Astrocyte (in vitro differentiated cells and primary cell): ENCODE data around the gene JAKMIP1. TPM values are rescaled to one million over a fixed set of nuclear protein-coding genes. Genes with fewer than 3 reads are reported as not detected.

Experiments used
- DNase-seq: peaks from one replicate; pipeline ENCODE4 v3.0.0-alpha.2; 2010; ENCODE audit warnings: low read depth
- FAIRE-seq: peaks from 2 replicates; lab custom pipeline; 2011; peaks lifted over from hg19 to GRCh38; lab: Jason Lieb, UNC
- H2AFZ ChIP-seq: 2 replicates; pipeline ENCODE4 v1.6.0; 2012; ENCODE audit warnings: low read depth, low read length, inconsistent platforms
- H3K27ac ChIP-seq: 2 replicates; pipeline ENCODE4 v1.5.1; 2011; ENCODE audit warnings: low read depth, low read length, inconsistent platforms
- H3K27me3 ChIP-seq: 2 replicates; pipeline ENCODE4 v1.6.0; 2011; ENCODE audit warnings: low read length, inconsistent platforms; ENCODE audit not compliant: insufficient read depth
- H3K36me3 ChIP-seq: 2 replicates; pipeline ENCODE4 v1.5.1; 2011; ENCODE audit warnings: low read length, inconsistent platforms; ENCODE audit not compliant: insufficient read depth
- H3K4me1 ChIP-seq: 2 replicates; pipeline ENCODE4 v1.5.1; 2011; ENCODE audit warnings: low read length, inconsistent platforms; ENCODE audit not compliant: insufficient read depth
- H3K4me2 ChIP-seq: 2 replicates; pipeline ENCODE4 v1.6.0; 2012; ENCODE audit warnings: low read length, inconsistent platforms
- H3K4me3 ChIP-seq: 2 replicates; pipeline ENCODE4 v1.5.1; 2011; ENCODE audit warnings: low read depth, mild to moderate bottlenecking, low read length, inconsistent platforms; ENCODE audit not compliant: insufficient read depth
- H3K79me2 ChIP-seq: 2 replicates; pipeline ENCODE4 v1.6.0; 2012; ENCODE audit warnings: mild to moderate bottlenecking, low read length, inconsistent platforms; ENCODE audit not compliant: insufficient read depth
- H3K9ac ChIP-seq: 2 replicates; pipeline ENCODE4 v1.6.0; 2012; ENCODE audit warnings: mild to moderate bottlenecking, low read length, inconsistent platforms
- H3K9me3 ChIP-seq: 2 replicates; pipeline ENCODE4 v1.5.1; 2012; ENCODE audit warnings: low read depth, mild to moderate bottlenecking, low read length, inconsistent platforms; ENCODE audit not compliant: insufficient read depth
- H4K20me1 ChIP-seq: 2 replicates; pipeline ENCODE4 v1.6.0; 2012; ENCODE audit warnings: low read length, inconsistent platforms; ENCODE audit not compliant: insufficient read depth
- H3K27ac Mint-ChIP-seq: one replicate; pipeline ENCODE4 v1.8.0; 2021; ENCODE audit warnings: mild to moderate bottlenecking, mixed read lengths; ENCODE audit not compliant: unreplicated experiment
- H3K27me3 Mint-ChIP-seq: one replicate; pipeline ENCODE4 v1.8.0; 2021; ENCODE audit warnings: low read depth, mixed read lengths; ENCODE audit not compliant: unreplicated experiment
- H3K36me3 Mint-ChIP-seq: one replicate; pipeline ENCODE4 v1.8.0; 2021; ENCODE audit warnings: low read depth, mixed read lengths; ENCODE audit not compliant: unreplicated experiment
- H3K4me1 Mint-ChIP-seq: one replicate; pipeline ENCODE4 v1.8.0; 2021; ENCODE audit warnings: low read depth, mixed read lengths; ENCODE audit not compliant: unreplicated experiment
- H3K4me3 Mint-ChIP-seq: one replicate; pipeline ENCODE4 v1.8.0; 2021; ENCODE audit warnings: mild to moderate bottlenecking, moderate library complexity, mixed read lengths; ENCODE audit not compliant: unreplicated experiment
- H3K9me3 Mint-ChIP-seq: one replicate; pipeline ENCODE4 v1.8.0; 2021; ENCODE audit warnings: mild to moderate bottlenecking, mixed read lengths; ENCODE audit not compliant: unreplicated experiment
- CTCF ChIP-seq: IDR thresholded peaks from 2 replicates; pipeline ENCODE4 v1.5.1; 2011; ENCODE audit warnings: low read depth, mild to moderate bottlenecking, inconsistent platforms, low read length, moderate library complexity; ENCODE audit not compliant: insufficient read depth
- EZH2 ChIP-seq: IDR thresholded peaks from 2 replicates; pipeline ENCODE4 v1.6.1; 2012; ENCODE audit warnings: mild to moderate bottlenecking, low read length, inconsistent platforms; ENCODE audit not compliant: insufficient read depth
- total RNA-seq: library from RNA; stranded (reverse); gene quantifications from 2 replicates; pipeline ENCODE4 v1.2.1, GENCODE V29; 2021

Gene JAKMIP1
- total RNA-seq, 1 donor from 2014 or later, result 0.50 TPM

- FAIRE-seq (no peak), DNase-seq (no peak)
- no peaks in the 10 kb centered on the region for H3K9me3 Mint-ChIP-seq
- H3K4me2 ChIP-seq, result no peak overlapping the region
- no peaks in the 10 kb centered on the region for H3K4me1 ChIP-seq
- H3K27me3 Mint-ChIP-seq, result peaks cover 19% of the 10 kb centered on the region
- H3K79me2 ChIP-seq, result no peaks in the 10 kb centered on the region
- H3K27me3 ChIP-seq, result no peaks in the 10 kb centered on the region
- H3K4me3 ChIP-seq, result no peak overlapping the region
- TF ChIP-seq EZH2 (no peak), CTCF (no peak)
- H3K36me3 ChIP-seq, result no peaks in the 10 kb centered on the region
- H3K9me3 ChIP-seq, result peaks cover 7% of the 10 kb centered on the region
- H3K4me1 Mint-ChIP-seq, result no peaks in the 10 kb centered on the region
- H2AFZ ChIP-seq, result no peak overlapping the region
- H3K27ac ChIP-seq, result no peak overlapping the region
- no peak overlapping the region for H3K9ac ChIP-seq
- H3K36me3 Mint-ChIP-seq, result peaks cover 4% of the 10 kb centered on the region
- no peak overlapping the region for H3K27ac Mint-ChIP-seq
- no peaks in the 10 kb centered on the region for H4K20me1 ChIP-seq
- no peak overlapping the region for H3K4me3 Mint-ChIP-seq
Observed at GRCh38 chr4:6125103-6125651, 75.2 kb downstream of the JAKMIP1 start.

GRCh38 chr4:6124386-6125102 lies 75.8 kb downstream of the JAKMIP1 start:
- Mint-ChIP-seq H3K4me1 (peaks cover under 1% of the 10 kb centered on the region), H3K4me3 (no peak overlapping the region), H3K36me3 (peaks cover 2% of the 10 kb centered on the region), H3K27ac (no peak overlapping the region), H3K27me3 (peaks cover 17% of the 10 kb centered on the region), H3K9me3 (no peaks in the 10 kb centered on the region)
- no peak overlapping the region for H3K9ac ChIP-seq
- no peak overlapping the region for H3K4me3 ChIP-seq
- DNase-seq (no peak), FAIRE-seq (no peak)
- H3K27me3 ChIP-seq, result no peaks in the 10 kb centered on the region
- H3K79me2 ChIP-seq, result no peaks in the 10 kb centered on the region
- H2AFZ ChIP-seq, result no peak overlapping the region
- H3K9me3 ChIP-seq, result peaks cover 7% of the 10 kb centered on the region
- H4K20me1 ChIP-seq, result no peaks in the 10 kb centered on the region
- no peaks in the 10 kb centered on the region for H3K4me1 ChIP-seq
- no peak overlapping the region for H3K27ac ChIP-seq
- TF ChIP-seq EZH2 (no peak), CTCF (no peak)
- H3K36me3 ChIP-seq, result no peaks in the 10 kb centered on the region
- no peak overlapping the region for H3K4me2 ChIP-seq

- no peaks in the 10 kb centered on the region for H3K36me3 Mint-ChIP-seq
- Histone ChIP-seq H3K4me3 (no peak overlapping the region), H3K4me2 (no peak overlapping the region), H3K27ac (no peak overlapping the region), H3K4me1 (no peaks in the 10 kb centered on the region), H3K79me2 (no peaks in the 10 kb centered on the region), H3K27me3 (no peaks in the 10 kb centered on the region), H3K9me3 (peaks cover 7% of the 10 kb centered on the region), H2AFZ (no peak overlapping the region), H4K20me1 (no peaks in the 10 kb centered on the region), H3K9ac (no peak overlapping the region), H3K36me3 (no peaks in the 10 kb centered on the region)
- DNase-seq, result no peak
- H3K4me3 Mint-ChIP-seq, result no peak overlapping the region
- H3K4me1 Mint-ChIP-seq, result peaks cover 3% of the 10 kb centered on the region
- TF ChIP-seq EZH2 (no peak), CTCF (no peak)
- FAIRE-seq, result no peak
- H3K9me3 Mint-ChIP-seq, result no peaks in the 10 kb centered on the region
- H3K27me3 Mint-ChIP-seq, result peaks cover 16% of the 10 kb centered on the region
- no peak overlapping the region for H3K27ac Mint-ChIP-seq
Observed at GRCh38 chr4:6123976-6124375, 76.4 kb downstream of the JAKMIP1 start.
